HL-60 (cell line): ENCODE results near the gene TANGO2.

Experiments used
- CTCF ChIP-seq: IDR thresholded peaks from one replicate; pipeline ENCODE4 v1.5.1; 2011; ENCODE audit warnings: low read length, control low read depth, inconsistent platforms; ENCODE audit not compliant: insufficient read depth
- GABPA ChIP-seq: IDR thresholded peaks from 2 replicates; pipeline ENCODE4 v1.6.1; 2012; ENCODE audit warnings: low read depth
- POLR2AphosphoS5 ChIP-seq: IDR thresholded peaks from 2 replicates; pipeline ENCODE4 v1.6.1; 2012; ENCODE audit warnings: low read depth
- SPI1 ChIP-seq: IDR thresholded peaks from 2 replicates; pipeline ENCODE4 v1.6.1; 2012; ENCODE audit warnings: low read depth, mild to moderate bottlenecking, borderline replicate concordance
- TF ChIP-seq, protein P1 (sequence below): IDR thresholded peaks from 2 replicates; pipeline ENCODE4 v1.6.1; 2012; ENCODE audit warnings: low read depth; ENCODE audit not compliant: insufficient replicate concordance

- TF ChIP-seq CTCF (no peak), POLR2AphosphoS5 (no peak), GABPA (no peak), SPI1 (no peak)
- TF ChIP-seq, protein P1, sequence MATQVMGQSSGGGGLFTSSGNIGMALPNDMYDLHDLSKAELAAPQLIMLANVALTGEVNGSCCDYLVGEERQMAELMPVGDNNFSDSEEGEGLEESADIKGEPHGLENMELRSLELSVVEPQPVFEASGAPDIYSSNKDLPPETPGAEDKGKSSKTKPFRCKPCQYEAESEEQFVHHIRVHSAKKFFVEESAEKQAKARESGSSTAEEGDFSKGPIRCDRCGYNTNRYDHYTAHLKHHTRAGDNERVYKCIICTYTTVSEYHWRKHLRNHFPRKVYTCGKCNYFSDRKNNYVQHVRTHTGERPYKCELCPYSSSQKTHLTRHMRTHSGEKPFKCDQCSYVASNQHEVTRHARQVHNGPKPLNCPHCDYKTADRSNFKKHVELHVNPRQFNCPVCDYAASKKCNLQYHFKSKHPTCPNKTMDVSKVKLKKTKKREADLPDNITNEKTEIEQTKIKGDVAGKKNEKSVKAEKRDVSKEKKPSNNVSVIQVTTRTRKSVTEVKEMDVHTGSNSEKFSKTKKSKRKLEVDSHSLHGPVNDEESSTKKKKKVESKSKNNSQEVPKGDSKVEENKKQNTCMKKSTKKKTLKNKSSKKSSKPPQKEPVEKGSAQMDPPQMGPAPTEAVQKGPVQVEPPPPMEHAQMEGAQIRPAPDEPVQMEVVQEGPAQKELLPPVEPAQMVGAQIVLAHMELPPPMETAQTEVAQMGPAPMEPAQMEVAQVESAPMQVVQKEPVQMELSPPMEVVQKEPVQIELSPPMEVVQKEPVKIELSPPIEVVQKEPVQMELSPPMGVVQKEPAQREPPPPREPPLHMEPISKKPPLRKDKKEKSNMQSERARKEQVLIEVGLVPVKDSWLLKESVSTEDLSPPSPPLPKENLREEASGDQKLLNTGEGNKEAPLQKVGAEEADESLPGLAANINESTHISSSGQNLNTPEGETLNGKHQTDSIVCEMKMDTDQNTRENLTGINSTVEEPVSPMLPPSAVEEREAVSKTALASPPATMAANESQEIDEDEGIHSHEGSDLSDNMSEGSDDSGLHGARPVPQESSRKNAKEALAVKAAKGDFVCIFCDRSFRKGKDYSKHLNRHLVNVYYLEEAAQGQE: no peak
These were observed 23.2 kb upstream of the TANGO2 start for GRCh38 chr22:19997561-19998231.
